WERI-Rb-1 (cell line): ENCODE results near the gene KCNJ15.

ENCODE experiments used
- DNase-seq: peaks from one replicate; pipeline ENCODE4 v3.0.0-alpha.2; 2020
- H3K27ac ChIP-seq: fragments of 250-450 bp; sonication (Bioruptor Pico); 2 replicates; pipeline ENCODE4 v1.5.1; 2020; ENCODE audit warnings: mild to moderate bottlenecking, moderate library complexity
- H3K27me3 ChIP-seq: fragments of 250-450 bp; sonication (Bioruptor Pico); 2 replicates; pipeline ENCODE4 v1.5.1; 2021; ENCODE audit warnings: mild to moderate bottlenecking, low read depth, moderate library complexity; ENCODE audit not compliant: insufficient read depth, severe bottlenecking
- H3K36me3 ChIP-seq: fragments of 250-450 bp; sonication (Bioruptor Pico); 2 replicates; pipeline ENCODE4 v1.5.1; 2020; ENCODE audit warnings: mild to moderate bottlenecking, moderate library complexity
- H3K4me3 ChIP-seq: 2 replicates; pipeline ENCODE4 v1.5.1; 2011; ENCODE audit warnings: low read depth, mild to moderate bottlenecking, control low read depth, low read length
- H3K9me3 ChIP-seq: fragments of 250-450 bp; sonication (Bioruptor Pico); 2 replicates; pipeline ENCODE4 v1.5.1; 2021; ENCODE audit warnings: mild to moderate bottlenecking, moderate library complexity; ENCODE audit not compliant: severe bottlenecking
- TF ChIP-seq, protein P1 (sequence below): IDR thresholded peaks from 2 replicates; pipeline ENCODE4 v1.5.1; 2011; ENCODE audit warnings: low read depth, mild to moderate bottlenecking, control low read depth, inconsistent platforms, low read length

KCNJ15 gene

DNA sequence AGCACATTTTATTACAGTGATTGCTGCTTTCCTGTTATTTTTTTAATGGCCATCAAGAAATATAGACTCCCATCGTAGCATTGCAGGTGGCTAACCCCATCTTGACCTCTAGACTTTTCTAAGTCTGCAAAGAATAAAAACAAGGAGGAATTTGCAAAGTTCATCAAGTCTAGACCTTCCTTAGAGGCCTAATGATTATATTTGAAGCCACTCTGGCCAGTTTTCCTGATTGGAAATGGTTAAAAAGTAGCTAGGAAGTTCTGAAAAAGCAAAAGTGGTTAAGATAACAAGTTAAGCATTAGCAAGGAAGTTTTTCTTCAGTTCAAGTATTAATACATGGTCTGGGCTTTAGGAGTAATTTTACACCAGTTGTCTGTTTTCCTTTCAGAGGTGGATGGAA lies 16.7 kb upstream of the KCNJ15 start:
- DNase-seq, result no peak
- Histone ChIP-seq H3K27me3 (no peaks in the 10 kb centered on the region), H3K9me3 (no peaks in the 10 kb centered on the region), H3K4me3 (no peak overlapping the region), H3K36me3 (no peaks in the 10 kb centered on the region), H3K27ac (no peak overlapping the region)
- TF ChIP-seq, protein P1, sequence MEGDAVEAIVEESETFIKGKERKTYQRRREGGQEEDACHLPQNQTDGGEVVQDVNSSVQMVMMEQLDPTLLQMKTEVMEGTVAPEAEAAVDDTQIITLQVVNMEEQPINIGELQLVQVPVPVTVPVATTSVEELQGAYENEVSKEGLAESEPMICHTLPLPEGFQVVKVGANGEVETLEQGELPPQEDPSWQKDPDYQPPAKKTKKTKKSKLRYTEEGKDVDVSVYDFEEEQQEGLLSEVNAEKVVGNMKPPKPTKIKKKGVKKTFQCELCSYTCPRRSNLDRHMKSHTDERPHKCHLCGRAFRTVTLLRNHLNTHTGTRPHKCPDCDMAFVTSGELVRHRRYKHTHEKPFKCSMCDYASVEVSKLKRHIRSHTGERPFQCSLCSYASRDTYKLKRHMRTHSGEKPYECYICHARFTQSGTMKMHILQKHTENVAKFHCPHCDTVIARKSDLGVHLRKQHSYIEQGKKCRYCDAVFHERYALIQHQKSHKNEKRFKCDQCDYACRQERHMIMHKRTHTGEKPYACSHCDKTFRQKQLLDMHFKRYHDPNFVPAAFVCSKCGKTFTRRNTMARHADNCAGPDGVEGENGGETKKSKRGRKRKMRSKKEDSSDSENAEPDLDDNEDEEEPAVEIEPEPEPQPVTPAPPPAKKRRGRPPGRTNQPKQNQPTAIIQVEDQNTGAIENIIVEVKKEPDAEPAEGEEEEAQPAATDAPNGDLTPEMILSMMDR, result no peak

DNA sequence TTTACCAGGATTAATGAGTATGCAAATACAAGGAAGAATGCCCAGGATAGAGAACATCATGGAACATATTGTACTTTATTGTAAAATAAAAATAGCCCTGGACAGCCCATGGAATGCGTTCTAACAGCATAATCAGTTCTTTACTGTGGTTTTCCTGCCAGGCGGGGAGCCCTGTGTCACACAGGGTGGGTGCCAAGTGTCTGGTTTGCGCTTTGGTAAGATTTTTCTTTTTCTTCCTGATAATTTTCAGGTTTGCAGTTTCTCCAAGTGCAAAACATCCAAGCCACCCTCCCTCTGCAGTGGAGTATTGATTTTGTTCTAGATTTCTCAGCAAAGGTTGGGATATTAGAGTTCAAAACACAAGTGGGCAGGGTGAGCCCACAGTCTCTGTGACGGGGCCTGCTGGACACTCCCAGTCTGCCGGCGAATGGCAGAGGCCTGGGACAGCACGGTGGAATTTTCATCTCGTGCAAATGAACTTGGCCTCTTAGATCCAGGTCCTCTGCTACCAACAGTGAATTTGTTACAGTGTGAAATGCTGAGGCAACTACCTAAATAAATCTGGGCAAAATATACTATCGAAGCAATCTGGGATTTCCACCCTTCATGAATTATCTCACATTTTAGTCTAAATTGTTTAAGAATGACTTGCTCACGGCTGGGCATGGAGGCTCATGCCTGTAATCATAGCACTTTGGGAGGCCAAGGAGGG lies 15.6 kb upstream of the KCNJ15 start:
- Histone ChIP-seq H3K36me3 (no peaks in the 10 kb centered on the region), H3K27ac (no peak overlapping the region), H3K4me3 (no peak overlapping the region), H3K27me3 (no peaks in the 10 kb centered on the region), H3K9me3 (no peaks in the 10 kb centered on the region)
- TF ChIP-seq, protein P1, result no peak
- no peak for DNase-seq

DNA sequence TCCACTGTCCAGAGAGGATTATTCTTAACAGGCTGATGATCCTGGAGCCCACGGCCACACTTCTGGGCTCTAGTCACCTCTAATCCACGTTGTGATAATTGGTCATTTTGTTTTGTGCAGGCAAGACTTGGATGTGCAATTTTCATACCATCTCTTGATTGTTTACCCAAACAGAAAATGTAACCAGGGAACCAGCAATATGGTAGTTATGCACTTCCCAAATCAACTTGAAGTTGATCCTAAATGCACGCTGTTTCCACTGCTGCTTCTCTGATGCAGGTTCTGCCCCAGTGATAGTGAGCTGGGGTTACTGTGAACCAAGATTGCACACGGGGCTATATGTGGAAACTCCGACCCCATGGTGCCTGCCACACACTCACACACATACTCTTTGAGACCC lies 14.7 kb upstream of the KCNJ15 start:
- DNase-seq, result peak; percentile 55
- Histone ChIP-seq H3K27ac (no peak overlapping the region), H3K9me3 (no peaks in the 10 kb centered on the region), H3K27me3 (no peaks in the 10 kb centered on the region), H3K4me3 (no peak overlapping the region), H3K36me3 (no peaks in the 10 kb centered on the region)
- TF ChIP-seq, protein P1, result no peak

- Histone ChIP-seq H3K9me3 (no peaks in the 10 kb centered on the region), H3K27ac (no peak overlapping the region), H3K36me3 (no peaks in the 10 kb centered on the region), H3K27me3 (no peaks in the 10 kb centered on the region), H3K4me3 (no peak overlapping the region)
- no peak for DNase-seq
- TF ChIP-seq, protein P1, result no peak
These were observed 12.9 kb upstream of the KCNJ15 start for GRCh38 chr21:38243732-38244406.

DNA sequence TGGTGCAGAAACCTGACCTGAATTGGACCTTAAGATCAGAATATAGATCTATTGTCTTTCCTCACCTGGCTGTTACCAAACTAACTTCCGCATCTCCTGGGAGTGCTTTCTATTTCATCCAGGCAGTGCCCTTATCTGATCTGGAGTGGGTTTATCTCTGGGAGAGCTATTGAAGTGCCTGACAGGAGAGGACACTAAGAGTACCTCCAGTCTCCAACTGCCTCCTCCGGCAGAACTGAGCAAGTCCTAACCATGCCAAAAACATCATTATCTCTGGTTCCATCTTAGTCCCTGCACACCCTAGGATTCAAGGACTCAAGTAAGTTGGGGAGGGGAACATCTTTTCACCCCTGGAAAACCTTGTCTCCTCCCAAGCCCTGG lies 12.4 kb upstream of the KCNJ15 start:
- no peak overlapping the region for H3K27ac ChIP-seq
- no peak for DNase-seq
- no peaks in the 10 kb centered on the region for H3K27me3 ChIP-seq
- TF ChIP-seq, protein P1, result no peak
- no peaks in the 10 kb centered on the region for H3K36me3 ChIP-seq
- no peaks in the 10 kb centered on the region for H3K9me3 ChIP-seq
- H3K4me3 ChIP-seq, result no peak overlapping the region
